HepG2 (cell line): ENCODE results near the gene HNRNPM. TPM values are rescaled to one million over a fixed set of nuclear protein-coding genes. Genes with fewer than 3 reads are reported as not detected.

Source experiments
- AGO2 ChIP-seq: fragments of 200-400 bp; formaldehyde crosslinking; optimal IDR thresholded peaks from 2 replicates; pipeline ENCODE3; 2017; ENCODE audit warnings: mild to moderate bottlenecking, low read depth, low read length, moderate library complexity
- NONO ChIP-seq, 2 experiments: fragments of 450-650 bp in 1 of 2; sonication (generic) in 1 of 2; formaldehyde crosslinking in 1 of 2; IDR thresholded peaks in 1 of 2; conservative IDR thresholded peaks in 1 of 2; 2 replicates each; pipeline versions ENCODE4 v1.6.1 to v1.8.0; 2017 to 2022; ENCODE audit warnings: mild to moderate bottlenecking in 1 of 2, missing genetic modification reagents in 1 of 2, moderate library complexity in 1 of 2
- PHF8 ChIP-seq: sonication (generic); formaldehyde crosslinking; IDR thresholded peaks from 2 replicates; pipeline ENCODE4 v1.5.0; 2020; ENCODE audit warnings: missing genetic modification reagents
- POGZ ChIP-seq: sonication (generic); formaldehyde crosslinking; IDR thresholded peaks from 2 replicates; pipeline ENCODE4 v1.4.0; 2020; ENCODE audit warnings: mild to moderate bottlenecking, missing genetic modification reagents
- ZNF12 ChIP-seq: sonication (generic); formaldehyde crosslinking; IDR thresholded peaks from 2 replicates; pipeline ENCODE4 v1.5.0; 2020; ENCODE audit warnings: missing genetic modification reagents
- ZSCAN22 ChIP-seq: sonication (generic); formaldehyde crosslinking; IDR thresholded peaks from 2 replicates; pipeline ENCODE4 v1.4.0; 2020; ENCODE audit warnings: mild to moderate bottlenecking, missing genetic modification reagents
- polyA plus RNA-seq, 8 experiments: library from polyadenylated mRNA; depleted of rRNA in 3 of 8; stranded (reverse) in 7 of 8; unstranded in 1 of 8; fragments of >200 nt; fragmentation: Illumina TruSeq in 4 of 8; extraction: Trizol in 4 of 8; gene quantifications; 2 replicates each; pipeline versions ENCODE4 v1.2.1 to v1.2.3, GENCODE V29; 2011 to 2016; ENCODE audit warnings: low read depth in 4 of 8, missing spikeins in 1 of 8, mixed read lengths in 1 of 8; ENCODE audit not compliant: insufficient read depth in 1 of 8
- total RNA-seq, 5 experiments: library from RNA; depleted of rRNA; stranded (reverse); fragments of >200 nt; fragmentation: Illumina TruSeq; extraction: Trizol; gene quantifications; 2 replicates each; pipeline ENCODE4 v1.2.3, GENCODE V29; 2016; ENCODE audit warnings: low read depth in 1 of 5
- TF ChIP-seq, protein P1 (sequence below): sonication (generic); formaldehyde crosslinking; IDR thresholded peaks from 2 replicates; pipeline ENCODE4 v1.4.0; 2020; ENCODE audit warnings: missing genetic modification reagents
- TF ChIP-seq, protein P2 (sequence below): sonication (generic); formaldehyde crosslinking; conservative IDR thresholded peaks from 2 replicates; pipeline ENCODE4 v1.8.0; 2022; ENCODE audit warnings: mild to moderate bottlenecking, moderate library complexity, missing genetic modification reagents
- TF ChIP-seq, protein P3 (sequence below): sonication (generic); formaldehyde crosslinking; IDR thresholded peaks from 2 replicates; pipeline ENCODE4 v1.4.0; 2020; ENCODE audit warnings: missing genetic modification reagents
- TF ChIP-seq, protein P4 (sequence below): sonication (generic); formaldehyde crosslinking; IDR thresholded peaks from 2 replicates; pipeline ENCODE4 v1.8.0; 2022; ENCODE audit warnings: mild to moderate bottlenecking, missing genetic modification reagents
- TF ChIP-seq, protein P5 (sequence below): IDR thresholded peaks from 2 replicates; pipeline ENCODE4 v1.6.1; 2016; ENCODE audit warnings: low read depth, borderline replicate concordance
- TF ChIP-seq, protein P6 (sequence below): sonication (generic); formaldehyde crosslinking; IDR thresholded peaks from 2 replicates; pipeline ENCODE4 v1.8.0; 2022; ENCODE audit warnings: missing genetic modification reagents, mild to moderate bottlenecking, borderline replicate concordance
- TF ChIP-seq, protein P7 (sequence below): sonication (generic); formaldehyde crosslinking; IDR thresholded peaks from 2 replicates; pipeline ENCODE4 v1.5.0; 2020; ENCODE audit warnings: missing genetic modification reagents, mild to moderate bottlenecking, borderline replicate concordance
- TF ChIP-seq, protein P8 (sequence below): sonication (generic); formaldehyde crosslinking; IDR thresholded peaks from 2 replicates; pipeline ENCODE4 v1.4.0; 2020; ENCODE audit warnings: missing genetic modification reagents

HNRNPM gene
- total and polyA plus RNA-seq, 2 of the 13 experiments (the other 11 are each of a cell fraction or from before 2014, with no cell fraction given) = 56.7 to 102 TPM

DNA sequence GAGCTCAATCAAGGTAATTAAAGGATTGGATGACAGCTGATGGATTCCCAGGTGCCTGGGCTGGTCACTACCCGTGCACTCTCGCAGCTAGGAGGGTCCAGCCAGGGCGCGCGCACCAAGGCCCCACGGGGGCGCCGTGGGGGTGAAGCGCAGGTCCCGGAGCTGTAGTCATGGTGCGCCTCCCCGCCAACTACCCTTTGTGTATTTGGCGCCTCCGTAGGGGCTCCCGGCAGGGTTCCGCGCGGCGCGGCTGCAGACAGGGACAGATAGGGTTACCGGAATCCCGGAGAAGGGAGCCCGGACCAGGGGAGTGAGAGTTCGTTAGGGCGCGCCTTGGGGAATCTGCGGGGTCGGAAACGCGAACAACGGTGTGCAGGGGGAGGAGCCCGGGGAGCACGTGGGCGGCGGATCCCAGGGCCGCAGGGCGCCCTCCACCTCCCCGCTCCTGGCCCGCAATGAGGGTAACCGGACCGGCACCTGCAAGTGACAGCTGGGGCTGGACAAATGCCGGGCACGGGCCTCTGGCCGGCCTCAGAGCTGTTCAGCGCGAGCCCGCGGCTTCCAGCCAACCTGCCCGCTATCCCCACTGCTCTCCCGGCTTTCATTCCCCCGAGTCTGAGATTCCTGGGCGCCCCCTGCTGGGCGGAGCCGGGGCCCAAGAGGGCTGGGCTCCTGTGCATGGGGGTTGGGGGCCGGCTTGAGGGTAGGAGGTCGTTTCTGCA, 61.1 kb downstream of the HNRNPM start (continued):
- TF ChIP-seq, protein P1, sequence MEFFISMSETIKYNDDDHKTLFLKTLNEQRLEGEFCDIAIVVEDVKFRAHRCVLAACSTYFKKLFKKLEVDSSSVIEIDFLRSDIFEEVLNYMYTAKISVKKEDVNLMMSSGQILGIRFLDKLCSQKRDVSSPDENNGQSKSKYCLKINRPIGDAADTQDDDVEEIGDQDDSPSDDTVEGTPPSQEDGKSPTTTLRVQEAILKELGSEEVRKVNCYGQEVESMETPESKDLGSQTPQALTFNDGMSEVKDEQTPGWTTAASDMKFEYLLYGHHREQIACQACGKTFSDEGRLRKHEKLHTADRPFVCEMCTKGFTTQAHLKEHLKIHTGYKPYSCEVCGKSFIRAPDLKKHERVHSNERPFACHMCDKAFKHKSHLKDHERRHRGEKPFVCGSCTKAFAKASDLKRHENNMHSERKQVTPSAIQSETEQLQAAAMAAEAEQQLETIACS (CRISPR knock-in tag) = peak; percentile 17
- TF ChIP-seq NONO (IDR thresholded peaks at IDR 0.05) (no peak), NONO (CRISPR knock-in tag; conservative IDR thresholded peaks at IDR 0.05) (peak; percentile 81), ZSCAN22 (CRISPR knock-in tag) (no peak), PHF8 (CRISPR knock-in tag) (peak; percentile 38; the same call in 1 of the 2 replicates), AGO2 (peak; percentile 95), POGZ (peak; percentile 27; the same call in 1 of the 2 replicates), ZNF12 (CRISPR knock-in tag) (no peak)
- TF ChIP-seq, protein P2, sequence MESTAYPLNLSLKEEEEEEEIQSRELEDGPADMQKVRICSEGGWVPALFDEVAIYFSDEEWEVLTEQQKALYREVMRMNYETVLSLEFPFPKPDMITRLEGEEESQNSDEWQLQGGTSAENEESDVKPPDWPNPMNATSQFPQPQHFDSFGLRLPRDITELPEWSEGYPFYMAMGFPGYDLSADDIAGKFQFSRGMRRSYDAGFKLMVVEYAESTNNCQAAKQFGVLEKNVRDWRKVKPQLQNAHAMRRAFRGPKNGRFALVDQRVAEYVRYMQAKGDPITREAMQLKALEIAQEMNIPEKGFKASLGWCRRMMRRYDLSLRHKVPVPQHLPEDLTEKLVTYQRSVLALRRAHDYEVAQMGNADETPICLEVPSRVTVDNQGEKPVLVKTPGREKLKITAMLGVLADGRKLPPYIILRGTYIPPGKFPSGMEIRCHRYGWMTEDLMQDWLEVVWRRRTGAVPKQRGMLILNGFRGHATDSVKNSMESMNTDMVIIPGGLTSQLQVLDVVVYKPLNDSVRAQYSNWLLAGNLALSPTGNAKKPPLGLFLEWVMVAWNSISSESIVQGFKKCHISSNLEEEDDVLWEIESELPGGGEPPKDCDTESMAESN (CRISPR knock-in tag) = 0 out of 2 replicates have a peak, but pooled peaks have one; percentile 27
- TF ChIP-seq, protein P3, sequence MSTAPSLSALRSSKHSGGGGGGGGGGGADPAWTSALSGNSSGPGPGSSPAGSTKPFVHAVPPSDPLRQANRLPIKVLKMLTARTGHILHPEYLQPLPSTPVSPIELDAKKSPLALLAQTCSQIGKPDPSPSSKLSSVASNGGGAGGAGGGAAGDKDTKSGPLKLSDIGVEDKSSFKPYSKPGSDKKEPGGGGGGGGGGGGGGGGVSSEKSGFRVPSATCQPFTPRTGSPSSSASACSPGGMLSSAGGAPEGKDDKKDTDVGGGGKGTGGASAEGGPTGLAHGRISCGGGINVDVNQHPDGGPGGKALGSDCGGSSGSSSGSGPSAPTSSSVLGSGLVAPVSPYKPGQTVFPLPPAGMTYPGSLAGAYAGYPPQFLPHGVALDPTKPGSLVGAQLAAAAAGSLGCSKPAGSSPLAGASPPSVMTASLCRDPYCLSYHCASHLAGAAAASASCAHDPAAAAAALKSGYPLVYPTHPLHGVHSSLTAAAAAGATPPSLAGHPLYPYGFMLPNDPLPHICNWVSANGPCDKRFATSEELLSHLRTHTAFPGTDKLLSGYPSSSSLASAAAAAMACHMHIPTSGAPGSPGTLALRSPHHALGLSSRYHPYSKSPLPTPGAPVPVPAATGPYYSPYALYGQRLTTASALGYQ (CRISPR knock-in tag) = no peak
- TF ChIP-seq, protein P4, sequence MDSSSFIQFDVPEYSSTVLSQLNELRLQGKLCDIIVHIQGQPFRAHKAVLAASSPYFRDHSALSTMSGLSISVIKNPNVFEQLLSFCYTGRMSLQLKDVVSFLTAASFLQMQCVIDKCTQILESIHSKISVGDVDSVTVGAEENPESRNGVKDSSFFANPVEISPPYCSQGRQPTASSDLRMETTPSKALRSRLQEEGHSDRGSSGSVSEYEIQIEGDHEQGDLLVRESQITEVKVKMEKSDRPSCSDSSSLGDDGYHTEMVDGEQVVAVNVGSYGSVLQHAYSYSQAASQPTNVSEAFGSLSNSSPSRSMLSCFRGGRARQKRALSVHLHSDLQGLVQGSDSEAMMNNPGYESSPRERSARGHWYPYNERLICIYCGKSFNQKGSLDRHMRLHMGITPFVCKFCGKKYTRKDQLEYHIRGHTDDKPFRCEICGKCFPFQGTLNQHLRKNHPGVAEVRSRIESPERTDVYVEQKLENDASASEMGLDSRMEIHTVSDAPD (CRISPR knock-in tag) = 0 out of 2 replicates have a peak, but pooled peaks have one; percentile 33
- TF ChIP-seq, protein P5, sequence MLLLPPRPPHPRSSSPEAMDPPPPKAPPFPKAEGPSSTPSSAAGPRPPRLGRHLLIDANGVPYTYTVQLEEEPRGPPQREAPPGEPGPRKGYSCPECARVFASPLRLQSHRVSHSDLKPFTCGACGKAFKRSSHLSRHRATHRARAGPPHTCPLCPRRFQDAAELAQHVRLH (CRISPR knock-in tag) = 0 out of 2 replicates have a peak, but pooled peaks have one; percentile 58
- TF ChIP-seq, protein P6, sequence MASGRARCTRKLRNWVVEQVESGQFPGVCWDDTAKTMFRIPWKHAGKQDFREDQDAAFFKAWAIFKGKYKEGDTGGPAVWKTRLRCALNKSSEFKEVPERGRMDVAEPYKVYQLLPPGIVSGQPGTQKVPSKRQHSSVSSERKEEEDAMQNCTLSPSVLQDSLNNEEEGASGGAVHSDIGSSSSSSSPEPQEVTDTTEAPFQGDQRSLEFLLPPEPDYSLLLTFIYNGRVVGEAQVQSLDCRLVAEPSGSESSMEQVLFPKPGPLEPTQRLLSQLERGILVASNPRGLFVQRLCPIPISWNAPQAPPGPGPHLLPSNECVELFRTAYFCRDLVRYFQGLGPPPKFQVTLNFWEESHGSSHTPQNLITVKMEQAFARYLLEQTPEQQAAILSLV = peak; percentile 69; the same call in 1 of the 2 replicates
- TF ChIP-seq, protein P7, sequence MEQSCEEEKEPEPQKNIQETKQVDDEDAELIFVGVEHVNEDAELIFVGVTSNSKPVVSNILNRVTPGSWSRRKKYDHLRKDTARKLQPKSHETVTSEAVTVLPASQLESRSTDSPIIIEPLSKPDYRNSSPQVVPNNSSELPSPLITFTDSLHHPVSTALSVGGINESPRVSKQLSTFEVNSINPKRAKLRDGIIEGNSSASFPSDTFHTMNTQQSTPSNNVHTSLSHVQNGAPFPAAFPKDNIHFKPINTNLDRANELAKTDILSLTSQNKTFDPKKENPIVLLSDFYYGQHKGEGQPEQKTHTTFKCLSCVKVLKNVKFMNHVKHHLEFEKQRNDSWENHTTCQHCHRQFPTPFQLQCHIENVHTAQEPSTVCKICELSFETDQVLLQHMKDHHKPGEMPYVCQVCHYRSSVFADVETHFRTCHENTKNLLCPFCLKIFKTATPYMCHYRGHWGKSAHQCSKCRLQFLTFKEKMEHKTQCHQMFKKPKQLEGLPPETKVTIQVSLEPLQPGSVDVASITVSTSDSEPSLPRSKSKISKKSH (CRISPR knock-in tag) = no peak
- TF ChIP-seq, protein P8, sequence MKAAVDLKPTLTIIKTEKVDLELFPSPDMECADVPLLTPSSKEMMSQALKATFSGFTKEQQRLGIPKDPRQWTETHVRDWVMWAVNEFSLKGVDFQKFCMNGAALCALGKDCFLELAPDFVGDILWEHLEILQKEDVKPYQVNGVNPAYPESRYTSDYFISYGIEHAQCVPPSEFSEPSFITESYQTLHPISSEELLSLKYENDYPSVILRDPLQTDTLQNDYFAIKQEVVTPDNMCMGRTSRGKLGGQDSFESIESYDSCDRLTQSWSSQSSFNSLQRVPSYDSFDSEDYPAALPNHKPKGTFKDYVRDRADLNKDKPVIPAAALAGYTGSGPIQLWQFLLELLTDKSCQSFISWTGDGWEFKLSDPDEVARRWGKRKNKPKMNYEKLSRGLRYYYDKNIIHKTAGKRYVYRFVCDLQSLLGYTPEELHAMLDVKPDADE (CRISPR knock-in tag) = no peak
